ENCODE data around the gene CRY1.

The CRY1 gene

GRCh38 chr12:107093417-107094182, at the start of gene CRY1:
CRY1 (minus strand) TSS chr12:107093549; CDS start chr12:107092961, 588 bp downstream.
- H3K79me2 ChIP-seq: peaks cover 3% of the 10 kb centered on the region
- peaks cover 14% of the 10 kb centered on the region for H3K4me1 ChIP-seq
- no peak for TF ChIP-seq CTCF (IDR thresholded peaks at IDR 0.05)
- H3K36me3 ChIP-seq (ENCODE audit: control insufficient read depth, insufficient read depth, low read length): no peaks in the 10 kb centered on the region
- H3K9me3 ChIP-seq (ENCODE audit: control insufficient read depth, low read length): no peaks in the 10 kb centered on the region
- peak within 1 kb of the TSS; percentile 100 for H3K4me2 ChIP-seq (ENCODE audit: low read length)
- H3K27ac ChIP-seq: peak within 1 kb of the TSS; percentile 81
- no peak within 1 kb of the TSS for H3K9ac ChIP-seq
- no peaks in the 10 kb centered on the region for H3K27me3 ChIP-seq (ENCODE audit: control insufficient read depth, insufficient read depth, low read length)
- H3K4me3 ChIP-seq (ENCODE audit: low read depth, low read length): peak within 1 kb of the TSS; percentile 98
- peak within 1 kb of the TSS; percentile 98 for H2AFZ ChIP-seq

- Histone ChIP-seq H3K4me1 (no peaks in the 10 kb centered on the region), H3K9ac (no peak overlapping the region)
These were observed 46.4 kb upstream of the CRY1 start for GRCh38 chr12:107139787-107140186.

GRCh38 chr12:107138990-107139389, 45.6 kb upstream of the CRY1 start:
- Histone ChIP-seq H3K27ac (no peak overlapping the region), H3K27me3 (ENCODE audit: control insufficient read depth, insufficient read depth, low read length) (no peaks in the 10 kb centered on the region), H3K9me3 (ENCODE audit: control insufficient read depth, low read length) (no peaks in the 10 kb centered on the region), H3K36me3 (ENCODE audit: control insufficient read depth, insufficient read depth, low read length) (no peaks in the 10 kb centered on the region), H3K4me3 (ENCODE audit: low read depth, low read length) (no peak overlapping the region), H3K9ac (no peak overlapping the region), H3K4me1 (peaks cover 2% of the 10 kb centered on the region), H3K79me2 (no peaks in the 10 kb centered on the region), H2AFZ (peak overlapping the region; percentile 67), H3K4me2 (ENCODE audit: low read length) (no peak overlapping the region)
- TF ChIP-seq CTCF (IDR thresholded peaks at IDR 0.05): no peak

More at GRCh38 chr12:107139787-107140186, 46.4 kb upstream of the CRY1 start:
- Histone ChIP-seq H3K4me2 (ENCODE audit: low read length) (no peak overlapping the region), H3K9me3 (ENCODE audit: control insufficient read depth, low read length) (no peaks in the 10 kb centered on the region), H3K79me2 (no peaks in the 10 kb centered on the region), H3K36me3 (ENCODE audit: control insufficient read depth, insufficient read depth, low read length) (no peaks in the 10 kb centered on the region), H3K27me3 (ENCODE audit: control insufficient read depth, insufficient read depth, low read length) (no peaks in the 10 kb centered on the region), H2AFZ (no peak overlapping the region), H3K27ac (no peak overlapping the region), H3K4me3 (ENCODE audit: low read depth, low read length) (no peak overlapping the region)
- no peak for TF ChIP-seq CTCF (IDR thresholded peaks at IDR 0.05)

- no peak overlapping the region for H3K4me2 ChIP-seq (ENCODE audit: low read length)
These were observed 41.8 kb upstream of the CRY1 start for GRCh38 chr12:107135177-107135576.

More at GRCh38 chr12:107135177-107135576, 41.8 kb upstream of the CRY1 start:
- Histone ChIP-seq H2AFZ (no peak overlapping the region), H3K27me3 (ENCODE audit: control insufficient read depth, insufficient read depth, low read length) (no peaks in the 10 kb centered on the region), H3K9ac (no peak overlapping the region), H3K4me1 (peaks cover 18% of the 10 kb centered on the region), H3K79me2 (peaks cover 2% of the 10 kb centered on the region), H3K9me3 (ENCODE audit: control insufficient read depth, low read length) (no peaks in the 10 kb centered on the region), H3K36me3 (ENCODE audit: control insufficient read depth, insufficient read depth, low read length) (no peaks in the 10 kb centered on the region), H3K27ac (no peak overlapping the region), H3K4me3 (ENCODE audit: low read depth, low read length) (no peak overlapping the region)
- TF ChIP-seq CTCF (IDR thresholded peaks at IDR 0.05): no peak
